Osteocyte (in vitro differentiated cells): ENCODE results near the gene TALDO1. TPM values are rescaled to one million over a fixed set of nuclear protein-coding genes. Genes with fewer than 3 reads are reported as not detected.
A peak's percentile ranks its signal among the peaks of the same experiment; 100 is the strongest.

Source experiments
- DNase-seq: peaks from one replicate; pipeline ENCODE4 v3.0.0; 2021; ENCODE audit warnings: mixed read lengths; ENCODE audit not compliant: unreplicated experiment; ENCODE audit errors: extremely low spot score
- H3K27ac Mint-ChIP-seq: one replicate; pipeline ENCODE4 v1.8.0; 2021; ENCODE audit warnings: mild to moderate bottlenecking, mixed read lengths; ENCODE audit not compliant: unreplicated experiment
- H3K27me3 Mint-ChIP-seq: one replicate; pipeline ENCODE4 v1.8.0; 2021; ENCODE audit warnings: mixed read lengths; ENCODE audit not compliant: unreplicated experiment
- H3K36me3 Mint-ChIP-seq: one replicate; pipeline ENCODE4 v1.8.0; 2021; ENCODE audit warnings: mixed read lengths; ENCODE audit not compliant: unreplicated experiment
- H3K4me1 Mint-ChIP-seq: one replicate; pipeline ENCODE4 v1.8.0; 2021; ENCODE audit warnings: mixed read lengths; ENCODE audit not compliant: unreplicated experiment
- H3K4me3 Mint-ChIP-seq: one replicate; pipeline ENCODE4 v1.8.0; 2021; ENCODE audit warnings: mild to moderate bottlenecking, moderate library complexity, mixed read lengths; ENCODE audit not compliant: unreplicated experiment
- H3K9me3 Mint-ChIP-seq: one replicate; pipeline ENCODE4 v1.8.0; 2021; ENCODE audit warnings: mixed read lengths; ENCODE audit not compliant: unreplicated experiment
- total RNA-seq: library from RNA; stranded (reverse); gene quantifications from 2 replicates; pipeline ENCODE4 v1.2.1, GENCODE V29; 2021
- TF ChIP-seq, protein P1 (sequence below): fragments of 200-600 bp; sonication (generic); IDR thresholded peaks from 2 replicates; pipeline ENCODE4 v1.5.0; 2021; ENCODE audit warnings: antibody characterized with exemption, mild to moderate bottlenecking, moderate library complexity

Gene TALDO1
- total RNA-seq, 1 donor from 2014 or later: 171 TPM

DNA sequence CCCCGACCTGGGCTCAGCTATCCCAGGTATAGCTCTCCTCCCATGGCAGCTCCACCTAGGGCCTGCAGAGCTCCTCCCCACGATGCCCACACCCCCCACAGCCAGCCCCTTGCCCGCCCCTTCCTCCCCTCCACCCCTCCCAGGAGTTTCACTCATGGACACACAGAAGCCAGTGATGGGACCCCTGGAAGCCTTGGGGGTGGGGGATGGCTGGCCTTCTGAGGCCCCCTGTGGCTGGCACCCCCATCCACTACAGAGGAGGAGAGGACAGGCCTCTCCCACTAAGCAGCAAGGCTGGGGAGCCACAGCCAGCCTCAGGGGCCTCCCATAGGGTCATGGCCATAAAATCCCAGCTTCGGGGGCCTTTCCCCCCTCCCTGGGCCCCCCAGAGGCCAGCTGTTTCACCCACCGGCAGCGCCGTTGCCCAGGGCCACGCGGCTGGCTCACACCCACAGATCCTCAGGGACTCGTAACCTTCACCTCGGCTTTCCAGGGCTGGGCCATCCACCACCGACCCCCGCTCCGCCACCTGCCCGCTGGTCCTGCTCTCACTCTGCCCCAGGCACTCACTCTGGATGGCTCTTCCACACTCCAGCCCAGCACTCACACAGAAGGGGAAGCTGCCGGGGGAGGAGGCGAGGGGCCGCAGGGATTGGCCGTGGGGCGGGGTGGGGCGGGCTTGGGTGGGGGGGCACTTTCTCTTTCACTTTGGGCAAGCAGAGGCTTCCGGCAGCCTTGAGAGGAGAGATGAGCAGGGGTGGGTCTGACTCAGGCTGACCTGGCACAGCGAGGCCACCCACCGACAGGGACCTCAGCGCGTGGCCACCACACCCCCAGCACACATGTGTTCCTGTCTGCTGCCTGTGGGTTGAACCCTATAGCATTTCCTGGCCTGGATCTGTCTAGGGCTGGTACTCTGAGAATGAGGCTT is 48.6 kb downstream of the TALDO1 start:
- DNase-seq: peak; percentile 89
- no peaks in the 10 kb centered on the region for H3K27me3 Mint-ChIP-seq
- H3K4me3 Mint-ChIP-seq: peak overlapping the region; percentile 79
- peaks cover 19% of the 10 kb centered on the region for H3K4me1 Mint-ChIP-seq
- peak overlapping the region; percentile 89 for H3K27ac Mint-ChIP-seq
- no peaks in the 10 kb centered on the region for H3K9me3 Mint-ChIP-seq
- TF ChIP-seq, protein P1, sequence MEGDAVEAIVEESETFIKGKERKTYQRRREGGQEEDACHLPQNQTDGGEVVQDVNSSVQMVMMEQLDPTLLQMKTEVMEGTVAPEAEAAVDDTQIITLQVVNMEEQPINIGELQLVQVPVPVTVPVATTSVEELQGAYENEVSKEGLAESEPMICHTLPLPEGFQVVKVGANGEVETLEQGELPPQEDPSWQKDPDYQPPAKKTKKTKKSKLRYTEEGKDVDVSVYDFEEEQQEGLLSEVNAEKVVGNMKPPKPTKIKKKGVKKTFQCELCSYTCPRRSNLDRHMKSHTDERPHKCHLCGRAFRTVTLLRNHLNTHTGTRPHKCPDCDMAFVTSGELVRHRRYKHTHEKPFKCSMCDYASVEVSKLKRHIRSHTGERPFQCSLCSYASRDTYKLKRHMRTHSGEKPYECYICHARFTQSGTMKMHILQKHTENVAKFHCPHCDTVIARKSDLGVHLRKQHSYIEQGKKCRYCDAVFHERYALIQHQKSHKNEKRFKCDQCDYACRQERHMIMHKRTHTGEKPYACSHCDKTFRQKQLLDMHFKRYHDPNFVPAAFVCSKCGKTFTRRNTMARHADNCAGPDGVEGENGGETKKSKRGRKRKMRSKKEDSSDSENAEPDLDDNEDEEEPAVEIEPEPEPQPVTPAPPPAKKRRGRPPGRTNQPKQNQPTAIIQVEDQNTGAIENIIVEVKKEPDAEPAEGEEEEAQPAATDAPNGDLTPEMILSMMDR: no peak
- no peaks in the 10 kb centered on the region for H3K36me3 Mint-ChIP-seq

DNA sequence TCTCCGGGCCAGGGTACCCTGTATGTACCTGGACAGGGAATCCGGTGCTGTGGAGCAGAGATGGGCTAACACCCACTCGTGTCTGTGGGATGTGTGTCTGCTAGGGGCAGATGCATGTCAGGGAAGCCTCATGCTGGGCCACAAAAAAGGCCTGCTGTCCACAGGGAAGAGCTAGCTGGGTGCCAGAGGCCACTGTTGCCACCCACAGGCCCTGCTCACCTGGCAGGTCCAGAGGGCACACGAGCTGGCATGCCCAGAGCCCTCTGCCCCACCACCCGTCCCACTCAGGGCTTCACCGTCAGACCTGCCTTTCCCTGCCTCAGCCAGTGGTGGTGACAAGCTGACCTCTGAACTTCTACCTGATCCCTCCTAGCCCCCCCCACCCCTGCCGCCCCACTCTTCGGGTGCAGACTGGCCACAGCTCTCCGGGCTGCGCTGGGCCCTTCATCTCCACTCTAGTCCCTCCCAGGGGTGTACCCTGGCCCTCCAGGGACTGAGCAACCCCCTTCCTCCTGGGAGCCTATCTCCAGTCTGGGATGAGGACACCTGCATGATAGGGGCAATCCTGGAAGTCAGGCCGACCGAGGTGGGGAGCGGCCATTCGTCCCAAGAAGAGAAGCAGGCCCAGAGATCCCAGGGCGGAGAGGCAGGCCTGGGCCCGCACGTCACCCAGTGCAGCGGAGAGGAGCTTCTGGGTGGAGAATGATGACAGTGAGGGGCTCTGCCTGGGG is 49.5 kb downstream of the TALDO1 start:
- Mint-ChIP-seq H3K27me3 (no peaks in the 10 kb centered on the region), H3K9me3 (no peaks in the 10 kb centered on the region), H3K4me1 (peaks cover 19% of the 10 kb centered on the region), H3K36me3 (no peaks in the 10 kb centered on the region), H3K27ac (peak overlapping the region; percentile 89), H3K4me3 (peak overlapping the region; percentile 79)
- no peak for DNase-seq
- TF ChIP-seq, protein P1: no peak

DNA sequence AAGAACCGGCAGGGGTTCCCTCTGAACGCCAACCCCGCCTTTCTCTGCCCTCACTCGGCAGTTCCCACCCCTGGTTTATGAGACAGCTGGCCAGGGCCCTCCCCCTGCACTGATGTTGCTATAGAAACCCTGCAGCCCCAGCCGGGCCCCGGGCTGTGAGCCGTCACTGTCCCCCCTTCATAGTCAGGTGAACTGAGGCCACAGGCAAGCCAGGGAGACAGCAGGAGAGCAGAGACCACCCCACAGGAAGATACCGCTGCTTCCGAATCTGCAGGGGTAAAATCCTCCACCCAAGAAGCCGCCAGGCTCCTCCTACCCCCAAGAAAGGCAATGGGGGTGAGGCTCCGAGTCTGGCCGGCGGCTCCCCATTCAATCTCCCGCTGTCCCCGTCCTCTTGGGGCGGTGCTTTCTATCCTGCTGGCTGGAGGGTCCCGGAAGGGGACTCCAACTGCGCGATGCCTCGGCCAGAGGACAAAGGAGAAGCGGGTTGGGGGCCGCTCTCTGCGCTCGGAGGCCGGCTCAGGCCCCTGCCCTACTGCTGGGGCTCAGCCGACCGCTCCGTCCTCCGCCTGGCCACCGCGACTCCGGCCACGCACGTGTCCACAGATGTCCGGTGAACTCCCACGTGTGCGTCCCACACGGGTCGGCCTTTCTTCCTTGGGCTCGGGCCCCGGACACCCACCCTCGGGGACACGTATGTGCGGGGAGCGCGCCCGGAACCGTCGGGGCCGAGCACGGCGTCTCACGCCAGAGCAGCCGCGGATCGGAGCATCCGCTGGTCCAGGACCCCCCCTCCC is 50.2 kb downstream of the TALDO1 start:
- TF ChIP-seq, protein P1: no peak
- Mint-ChIP-seq H3K4me3 (peak overlapping the region; percentile 79), H3K27ac (peak overlapping the region; percentile 89), H3K9me3 (no peaks in the 10 kb centered on the region), H3K36me3 (no peaks in the 10 kb centered on the region), H3K4me1 (peaks cover 19% of the 10 kb centered on the region), H3K27me3 (no peaks in the 10 kb centered on the region)
- peak; percentile 91 for DNase-seq

DNA sequence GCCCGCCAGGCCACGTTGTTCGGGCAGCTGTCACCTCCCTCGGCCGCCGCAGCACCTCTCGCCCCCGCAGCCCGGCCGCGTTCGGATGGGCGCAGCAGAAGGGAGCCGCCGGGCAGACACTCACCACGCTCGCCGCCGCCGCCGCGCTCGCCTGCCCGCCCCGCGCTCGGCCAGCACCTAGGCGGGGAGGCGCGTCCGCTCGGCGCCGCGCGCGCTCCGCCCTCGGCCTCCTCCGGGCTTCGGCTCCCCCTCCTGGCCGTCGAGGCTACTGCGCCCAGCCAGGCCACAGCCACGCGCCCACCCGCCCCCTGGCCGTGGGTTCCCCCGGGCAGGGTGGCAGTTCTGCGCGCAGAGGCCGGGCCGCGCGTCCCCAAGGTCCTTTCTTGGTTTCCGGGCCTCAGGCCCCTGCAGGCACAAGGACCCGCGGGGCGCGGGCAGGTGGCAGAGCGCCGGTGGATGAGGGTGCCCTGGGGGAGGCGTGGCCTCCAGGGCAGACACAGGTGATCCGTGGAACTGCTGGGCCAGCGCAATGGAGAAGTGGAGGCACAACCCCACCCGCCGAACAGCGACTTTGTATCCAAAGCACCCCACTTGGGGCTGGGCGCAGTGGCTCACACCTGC is 50.9 kb downstream of the TALDO1 start, which contains the start of gene SLC25A22:
TSS of gene SLC25A22 (minus strand) at position 189 of the 621 bp plus-strand sequence. CDS start 3,275 bp downstream, outside the sequence.
- no peaks in the 10 kb centered on the region for H3K36me3 Mint-ChIP-seq
- DNase-seq: peak; percentile 95
- TF ChIP-seq, protein P1: peak; percentile 82
- H3K4me1 Mint-ChIP-seq: peaks cover 19% of the 10 kb centered on the region
- H3K9me3 Mint-ChIP-seq: no peaks in the 10 kb centered on the region
- H3K27ac Mint-ChIP-seq: peak within 1 kb of the TSS; percentile 89
- peak within 1 kb of the TSS; percentile 79 for H3K4me3 Mint-ChIP-seq
- no peaks in the 10 kb centered on the region for H3K27me3 Mint-ChIP-seq
